ENCODE measurements around the gene OVAAL. TPM values are rescaled to one million over a fixed set of nuclear protein-coding genes. Genes with fewer than 3 reads are reported as not detected.

OVAAL gene
- polyA plus RNA-seq (2013): not detected in 2 replicates

GRCh38 chr1:180558664-180559063 is at the start of gene OVAAL:
TSS of gene OVAAL (plus strand) at chr1:180558964.
- no peak within 1 kb of the TSS for H4K12ac ChIP-seq (ENCODE audit: low read depth, low read length)
- no peak within 1 kb of the TSS for H3K9ac ChIP-seq (ENCODE audit: low read length)
- no peak within 1 kb of the TSS for H2BK12ac ChIP-seq (ENCODE audit: low read length)
- H3K27me3 ChIP-seq (ENCODE audit: insufficient read depth, low read length): no peaks in the 10 kb centered on the region
- WGBS (ENCODE audit: extremely low coverage, insufficient coverage, insufficient read length): no CpG with 5 or more reads among the region's 6 CpGs
- no peak within 1 kb of the TSS for H2AFZ ChIP-seq (ENCODE audit: insufficient read depth, low read length, poor library complexity)
- H3K4me3 ChIP-seq (ENCODE audit: low read depth, low read length): no peak within 1 kb of the TSS
- H3K4me2 ChIP-seq (ENCODE audit: low read length): no peak within 1 kb of the TSS
- no peak within 1 kb of the TSS for H3K23ac ChIP-seq (ENCODE audit: low read length)
- H2AK5ac ChIP-seq (ENCODE audit: low read length): no peak within 1 kb of the TSS
- no peak within 1 kb of the TSS for H2BK5ac ChIP-seq (ENCODE audit: low read depth, low read length, poor library complexity)
- DNase-seq: no peak
- no peaks in the 10 kb centered on the region for H3K9me3 ChIP-seq (ENCODE audit: insufficient read depth, low read depth, low read length)
- H2BK120ac ChIP-seq (ENCODE audit: insufficient read depth, low read length, poor library complexity): no peak within 1 kb of the TSS
- no peak within 1 kb of the TSS for H4K8ac ChIP-seq (ENCODE audit: low read depth, low read length)
- H3K79me1 ChIP-seq (ENCODE audit: low read length): no peaks in the 10 kb centered on the region
- no peak within 1 kb of the TSS for H3K14ac ChIP-seq (ENCODE audit: low read length)
- no peak within 1 kb of the TSS for H3K18ac ChIP-seq (ENCODE audit: low read length)
- no peak within 1 kb of the TSS for H3K27ac ChIP-seq (ENCODE audit: low read depth, low read length)
- H3K4me1 ChIP-seq (ENCODE audit: control insufficient read depth in 1 of 2, insufficient read depth in 2 of 2, low read length in 2 of 2): peaks cover 2 to 3% of the 10 kb centered on the region in 2 experiments
- H4K91ac ChIP-seq (ENCODE audit: low read depth, low read length): no peak within 1 kb of the TSS
- H3K4ac ChIP-seq (ENCODE audit: low read depth, low read length): no peak within 1 kb of the TSS
- no peaks in the 10 kb centered on the region for H3K79me2 ChIP-seq (ENCODE audit: control insufficient read depth, insufficient read depth, low read length, poor library complexity)
- H3K36me3 ChIP-seq (ENCODE audit: control insufficient read depth in 1 of 2, insufficient read depth in 2 of 2, low read length in 2 of 2): no peaks in the 10 kb centered on the region

GRCh38 chr1:180510882-180511281 is 47.9 kb upstream of the OVAAL start:
- H3K14ac ChIP-seq (ENCODE audit: low read length): no peak overlapping the region
- no peak overlapping the region for H2BK120ac ChIP-seq (ENCODE audit: insufficient read depth, low read length, poor library complexity)
- H3K4me2 ChIP-seq (ENCODE audit: low read length): no peak overlapping the region
- peaks cover 9% of the 10 kb centered on the region for H3K9me3 ChIP-seq (ENCODE audit: insufficient read depth, low read depth, low read length)
- H3K36me3 ChIP-seq (ENCODE audit: control insufficient read depth in 1 of 2, insufficient read depth in 2 of 2, low read length in 2 of 2): no peaks in the 10 kb centered on the region
- H3K9ac ChIP-seq (ENCODE audit: low read length): no peak overlapping the region
- WGBS (ENCODE audit: extremely low coverage, insufficient coverage, insufficient read length): no CpG with 5 or more reads among the region's 2 CpGs
- no peaks in the 10 kb centered on the region for H3K4me1 ChIP-seq (ENCODE audit: control insufficient read depth in 1 of 2, insufficient read depth in 2 of 2, low read length in 2 of 2)
- H3K79me1 ChIP-seq (ENCODE audit: low read length): no peaks in the 10 kb centered on the region
- H4K8ac ChIP-seq (ENCODE audit: low read depth, low read length): no peak overlapping the region
- H3K27me3 ChIP-seq (ENCODE audit: insufficient read depth, low read length): no peaks in the 10 kb centered on the region
- no peak overlapping the region for H2BK12ac ChIP-seq (ENCODE audit: low read length)
- no peak overlapping the region for H3K23ac ChIP-seq (ENCODE audit: low read length)
- H3K18ac ChIP-seq (ENCODE audit: low read length): no peak overlapping the region
- no peak overlapping the region for H2AK5ac ChIP-seq (ENCODE audit: low read length)
- no peak for DNase-seq
- no peak overlapping the region for H3K27ac ChIP-seq (ENCODE audit: low read depth, low read length)
- H2AFZ ChIP-seq (ENCODE audit: insufficient read depth, low read length, poor library complexity): no peak overlapping the region
- H3K4ac ChIP-seq (ENCODE audit: low read depth, low read length): no peak overlapping the region
- no peak overlapping the region for H3K4me3 ChIP-seq (ENCODE audit: low read depth, low read length)
- H3K79me2 ChIP-seq (ENCODE audit: control insufficient read depth, insufficient read depth, low read length, poor library complexity): no peaks in the 10 kb centered on the region
- no peak overlapping the region for H2BK5ac ChIP-seq (ENCODE audit: low read depth, low read length, poor library complexity)
- H4K12ac ChIP-seq (ENCODE audit: low read depth, low read length): no peak overlapping the region
- no peak overlapping the region for H4K91ac ChIP-seq (ENCODE audit: low read depth, low read length)

- H4K8ac ChIP-seq (ENCODE audit: low read depth, low read length): no peak overlapping the region
- no peak overlapping the region for H3K18ac ChIP-seq (ENCODE audit: low read length)
- H2BK120ac ChIP-seq (ENCODE audit: insufficient read depth, low read length, poor library complexity): no peak overlapping the region
- no peak overlapping the region for H2BK5ac ChIP-seq (ENCODE audit: low read depth, low read length, poor library complexity)
- no peak overlapping the region for H2BK12ac ChIP-seq (ENCODE audit: low read length)
- no peak overlapping the region for H4K12ac ChIP-seq (ENCODE audit: low read depth, low read length)
- no peak overlapping the region for H3K23ac ChIP-seq (ENCODE audit: low read length)
- no peak overlapping the region for H3K9ac ChIP-seq (ENCODE audit: low read length)
- no peak for DNase-seq
- H2AK5ac ChIP-seq (ENCODE audit: low read length): no peak overlapping the region
- peaks cover 6% of the 10 kb centered on the region for H3K9me3 ChIP-seq (ENCODE audit: insufficient read depth, low read depth, low read length)
- no peaks in the 10 kb centered on the region for H3K36me3 ChIP-seq (ENCODE audit: control insufficient read depth in 1 of 2, insufficient read depth in 2 of 2, low read length in 2 of 2)
- no peaks in the 10 kb centered on the region for H3K79me2 ChIP-seq (ENCODE audit: control insufficient read depth, insufficient read depth, low read length, poor library complexity)
- no peak overlapping the region for H3K4ac ChIP-seq (ENCODE audit: low read depth, low read length)
- H2AFZ ChIP-seq (ENCODE audit: insufficient read depth, low read length, poor library complexity): no peak overlapping the region
- WGBS (ENCODE audit: extremely low coverage, insufficient coverage, insufficient read length): no CpG with 5 or more reads among the region's 6 CpGs
- no peak overlapping the region for H3K4me3 ChIP-seq (ENCODE audit: low read depth, low read length)
- H4K91ac ChIP-seq (ENCODE audit: low read depth, low read length): no peak overlapping the region
- no peak overlapping the region for H3K27ac ChIP-seq (ENCODE audit: low read depth, low read length)
- no peaks in the 10 kb centered on the region for H3K79me1 ChIP-seq (ENCODE audit: low read length)
- H3K14ac ChIP-seq (ENCODE audit: low read length): no peak overlapping the region
- H3K27me3 ChIP-seq (ENCODE audit: insufficient read depth, low read length): no peaks in the 10 kb centered on the region
- H3K4me1 ChIP-seq (ENCODE audit: control insufficient read depth in 1 of 2, insufficient read depth in 2 of 2, low read length in 2 of 2): no peaks in the 10 kb centered on the region
- H3K4me2 ChIP-seq (ENCODE audit: low read length): no peak overlapping the region
Observed at GRCh38 chr1:180513531-180513930, 45.2 kb upstream of the OVAAL start.

GRCh38 chr1:180515364-180515763 is 43.4 kb upstream of the OVAAL start:
- no peak for DNase-seq
- Histone ChIP-seq H3K27ac (ENCODE audit: low read depth, low read length) (no peak overlapping the region), H3K9ac (ENCODE audit: low read length) (no peak overlapping the region), H4K91ac (ENCODE audit: low read depth, low read length) (no peak overlapping the region), H3K4me2 (ENCODE audit: low read length) (no peak overlapping the region), H2BK120ac (ENCODE audit: insufficient read depth, low read length, poor library complexity) (no peak overlapping the region), H3K9me3 (ENCODE audit: insufficient read depth, low read depth, low read length) (peaks cover 2% of the 10 kb centered on the region), H3K4me3 (ENCODE audit: low read depth, low read length) (no peak overlapping the region), H2AFZ (ENCODE audit: insufficient read depth, low read length, poor library complexity) (no peak overlapping the region), H3K36me3 (ENCODE audit: control insufficient read depth in 1 of 2, insufficient read depth in 2 of 2, low read length in 2 of 2) (no peaks in the 10 kb centered on the region), H2BK12ac (ENCODE audit: low read length) (no peak overlapping the region), H2BK5ac (ENCODE audit: low read depth, low read length, poor library complexity) (no peak overlapping the region), H3K27me3 (ENCODE audit: insufficient read depth, low read length) (no peaks in the 10 kb centered on the region), H3K23ac (ENCODE audit: low read length) (no peak overlapping the region), H4K8ac (ENCODE audit: low read depth, low read length) (no peak overlapping the region), H3K4ac (ENCODE audit: low read depth, low read length) (no peak overlapping the region), H4K12ac (ENCODE audit: low read depth, low read length) (no peak overlapping the region), H2AK5ac (ENCODE audit: low read length) (no peak overlapping the region), H3K79me1 (ENCODE audit: low read length) (peaks cover 5% of the 10 kb centered on the region), H3K79me2 (ENCODE audit: control insufficient read depth, insufficient read depth, low read length, poor library complexity) (no peaks in the 10 kb centered on the region), H3K14ac (ENCODE audit: low read length) (no peak overlapping the region), H3K4me1 (ENCODE audit: control insufficient read depth in 1 of 2, insufficient read depth in 2 of 2, low read length in 2 of 2) (peaks cover 6% of the 10 kb centered on the region in 2 experiments), H3K18ac (ENCODE audit: low read length) (no peak overlapping the region)
- no CpG with 5 or more reads among the region's 3 CpGs for WGBS (ENCODE audit: extremely low coverage, insufficient coverage, insufficient read length)

Measured in trophoblast cell (in vitro differentiated cells and primary cell).